T-cell (primary cell): ENCODE data around the gene IFIT1B. TPM values are rescaled to one million over a fixed set of nuclear protein-coding genes. Genes with fewer than 3 reads are reported as not detected.
A peak's percentile ranks its signal among the peaks of the same experiment; 100 is the strongest.
"Not testable (repeated sequence)": the region's sequence is repeated elsewhere in the genome, so short reads cannot be mapped to it uniquely, and the experiment has no call there.

Source experiments
- ATAC-seq, 4 experiments: fragments of 200-7000 bp in 3 of 4; fragments of 150-1000 bp in 1 of 4; cut with Tn5 transposase; replicated peaks in 1 of 4; 1 replicate in 3 of 4; 2 replicates in 1 of 4; pipeline ENCODE4 v1.10.0; 2021; ENCODE audit warnings: moderate library complexity in 3 of 4, mild to moderate bottlenecking in 2 of 4, moderate number of reproducible peaks in 1 of 4
- CTCF ChIA-PET, 2 donors: fragments of 300-600 bp; sonication (Branson Sonifier 250); formaldehyde crosslinking; loops; one replicate each; lab custom pipeline; 2022; ENCODE audit warnings: antibody characterized with exemption in 2 of 2; lab: Charles Lee
- POLR2A ChIA-PET, 2 donors: fragments of 300-600 bp; sonication (Branson Sonifier 250); formaldehyde crosslinking; loops; one replicate each; lab custom pipeline; 2022; ENCODE audit warnings: antibody characterized with exemption in 2 of 2; lab: Charles Lee
- DNase-seq, 35 experiments: peaks; one replicate each; pipeline versions ENCODE4 v3.0.0 to v3.0.0-alpha.2; 2013 to 2023
- H3K27ac ChIP-seq: one replicate; pipeline ENCODE4 v1.5.1; 2013; ENCODE audit warnings: low read length
- H3K27me3 ChIP-seq, 2 experiments: replicated peaks in 1 of 2; 1 replicate in 1 of 2; 2 replicates in 1 of 2; pipeline versions ENCODE4 v1.6.1 to v1.7.0; 2013; ENCODE audit warnings: low read length in 1 of 2, mixed read lengths in 1 of 2; ENCODE audit not compliant: control insufficient read depth in 2 of 2, insufficient read depth in 2 of 2; ENCODE audit errors: extremely low read depth in 1 of 2
- H3K36me3 ChIP-seq, 2 donors: 1 replicate in 1 of 2; 2 replicates in 1 of 2; pipeline versions ENCODE4 v1.6.1 to v1.7.0; 2013; ENCODE audit warnings: low read length in 1 of 2; ENCODE audit not compliant: control insufficient read depth in 2 of 2, insufficient read depth in 1 of 2; ENCODE audit errors: extremely low read depth in 1 of 2
- H3K4me1 ChIP-seq, 2 experiments: 1 replicate in 1 of 2; 2 replicates in 1 of 2; pipeline versions ENCODE4 v1.6.1 to v1.7.0; 2013; ENCODE audit warnings: low read length in 2 of 2, mixed read lengths in 1 of 2; ENCODE audit not compliant: insufficient read depth in 2 of 2, control insufficient read depth in 1 of 2; ENCODE audit errors: extremely low read depth in 1 of 2
- H3K4me3 ChIP-seq, 2 donors: 1 replicate in 1 of 2; 2 replicates in 1 of 2; pipeline versions ENCODE4 v1.5.1 to v1.7.0; 2013; ENCODE audit warnings: mild to moderate bottlenecking in 2 of 2, low read length in 1 of 2, moderate library complexity in 1 of 2; ENCODE audit not compliant: control insufficient read depth in 1 of 2; ENCODE audit errors: extremely low read depth in 1 of 2
- H3K9me3 ChIP-seq: 2 replicates; pipeline ENCODE4 v1.7.0; 2013
- H3K27ac Mint-ChIP-seq, 2 donors: one replicate each; pipeline ENCODE4 v1.8.0; 2020 to 2021; ENCODE audit warnings: mild to moderate bottlenecking in 2 of 2, mixed read lengths in 2 of 2
- H3K27me3 Mint-ChIP-seq, 2 donors: one replicate each; pipeline ENCODE4 v1.8.0; 2021 to 2022; ENCODE audit warnings: mixed read lengths in 2 of 2
- H3K36me3 Mint-ChIP-seq: one replicate; pipeline ENCODE4 v1.8.0; 2021; ENCODE audit warnings: mixed read lengths
- H3K4me1 Mint-ChIP-seq, 3 donors: one replicate each; pipeline ENCODE4 v1.8.0; 2020 to 2022; ENCODE audit warnings: mixed read lengths in 3 of 3, mild to moderate bottlenecking in 1 of 3
- H3K4me3 Mint-ChIP-seq, 3 donors: one replicate each; pipeline ENCODE4 v1.8.0; 2020 to 2022; ENCODE audit warnings: mild to moderate bottlenecking in 3 of 3, mixed read lengths in 3 of 3, moderate library complexity in 3 of 3
- H3K9me3 Mint-ChIP-seq, 3 donors: one replicate each; pipeline ENCODE4 v1.8.0; 2020 to 2022; ENCODE audit warnings: mixed read lengths in 3 of 3
- WGBS: methylation state at CpG from one replicate; pipeline ENCODE4 v1.1.5; 2013; ENCODE audit warnings: missing lambda C conversion rate; ENCODE audit not compliant: insufficient coverage; 5-methylcytosine and 5-hydroxymethylcytosine counted together
- total RNA-seq, 35 experiments: library from RNA in 6 of 35; stranded (reverse) in 6 of 35; fragments of 120-200 nt in 1 of 35; gene quantifications; one replicate each; pipeline versions ENCODE4 v1.2.1 to v1.2.4 and lab custom pipeline; 2013 to 2026

The IFIT1B gene
- total RNA-seq, 5 donors from 2014 or later (not counting 1 experiment from before 2014, with no cell fraction given), result not detected

- DNase-seq (no peak), ATAC-seq (no peak)
- no peaks in the 10 kb centered on the region for H3K36me3 ChIP-seq
- Mint-ChIP-seq H3K4me1 (peaks cover 5 to 24% (median 11%) of the 10 kb centered on the region in 3 donors), H3K27me3 (no peaks in the 10 kb centered on the region), H3K9me3 (no peaks in the 10 kb centered on the region), H3K27ac (no peak overlapping the region), H3K4me3 (no peak overlapping the region), H3K36me3 (peaks cover 6% of the 10 kb centered on the region)
- 88% methylated on average over 3 of the region's 4 CpGs for WGBS
- H3K4me3 ChIP-seq, result no peak overlapping the region
- H3K4me1 ChIP-seq, result no peaks in the 10 kb centered on the region
- ChIA-PET CTCF (interaction anchor here in 1 of 2 donors (0.9 kb wide), 1 partner anchor 182 kb away, joined by 3 read pairs; no protein-coding TSS in a partner anchor), POLR2A (no interaction called here)
- no peak overlapping the region for H3K27ac ChIP-seq
- no peaks in the 10 kb centered on the region for H3K27me3 ChIP-seq
- no peaks in the 10 kb centered on the region for H3K9me3 ChIP-seq
These were observed 31.2 kb upstream of the IFIT1B start for GRCh38 chr10:89346405-89347254.

DNA sequence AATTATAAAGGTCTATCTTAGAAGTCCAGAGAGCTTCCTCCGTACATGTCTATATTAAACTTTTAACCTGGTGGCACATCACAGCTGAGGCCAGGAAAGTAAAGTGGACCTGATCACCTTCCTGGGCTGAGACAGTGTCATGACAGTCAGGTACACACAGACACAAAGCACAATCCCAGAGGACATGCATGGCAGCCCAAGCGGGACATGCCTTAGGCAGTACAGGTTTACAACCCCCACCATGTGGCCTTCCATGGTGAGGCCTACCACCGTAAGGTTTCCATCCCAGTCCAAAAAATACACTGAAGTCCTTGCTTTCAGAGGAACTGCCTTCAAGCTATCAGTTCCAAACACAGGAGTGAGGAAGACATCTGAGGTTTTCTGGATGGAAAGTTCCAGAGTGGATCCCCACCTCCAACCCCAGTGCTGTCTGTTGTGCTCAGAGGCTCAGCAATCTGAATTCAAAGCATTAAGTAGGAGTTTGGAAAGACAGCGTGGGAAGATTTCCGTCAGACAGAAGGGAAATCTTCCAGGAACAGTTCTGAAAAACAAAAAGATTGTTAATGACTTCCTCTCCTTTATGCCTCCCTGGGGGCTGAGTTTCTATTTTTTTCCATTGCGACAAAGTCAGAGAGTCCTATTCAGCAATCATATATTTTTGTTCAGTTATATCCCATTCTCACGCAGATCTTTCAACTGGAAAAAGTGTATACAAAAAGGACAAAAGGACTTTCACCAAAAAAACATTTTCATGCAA lies 30.0 kb upstream of the IFIT1B start:
- no peaks in the 10 kb centered on the region for H3K36me3 ChIP-seq
- POLR2A ChIA-PET, result no interaction called here
- DNase-seq (no peak), ATAC-seq (no peak)
- CTCF ChIA-PET, result interaction anchor here in 1 of 2 donors (0.5 kb wide), 1 partner anchor 99 kb away, joined by 3 read pairs; no protein-coding TSS in a partner anchor
- no peaks in the 10 kb centered on the region for H3K9me3 ChIP-seq
- Mint-ChIP-seq H3K27me3 (peaks cover 0 to under 1% of the 10 kb centered on the region in 2 donors), H3K4me1 (peaks cover 5 to 29% (median 16%) of the 10 kb centered on the region in 3 donors), H3K27ac (no peak overlapping the region), H3K9me3 (no peaks in the 10 kb centered on the region), H3K4me3 (no peak overlapping the region), H3K36me3 (no peaks in the 10 kb centered on the region)
- no peaks in the 10 kb centered on the region for H3K4me1 ChIP-seq
- no peak overlapping the region for H3K4me3 ChIP-seq
- WGBS, result 86% methylated on average over 2 of the region's 7 CpGs
- no peak overlapping the region for H3K27ac ChIP-seq
- no peaks in the 10 kb centered on the region for H3K27me3 ChIP-seq

DNA sequence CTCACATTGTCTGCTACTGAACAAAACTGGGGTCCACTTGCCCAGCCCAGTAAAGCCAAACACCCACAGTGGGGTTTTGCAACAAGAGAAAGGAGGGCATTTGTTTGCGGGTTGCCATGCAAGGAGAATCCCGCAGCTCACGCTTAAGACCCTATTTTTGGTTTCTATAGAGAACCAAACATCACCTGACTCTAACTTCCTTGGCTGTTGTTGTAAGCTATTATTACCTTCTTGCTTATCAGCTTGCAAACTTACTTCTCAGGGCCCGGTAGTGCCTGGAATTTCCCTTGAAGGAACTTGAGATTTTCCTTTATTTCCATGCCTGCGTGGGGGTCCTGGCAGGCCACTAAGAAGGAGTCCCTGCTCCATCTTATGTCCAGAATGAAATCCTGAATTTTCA lies 29.4 kb upstream of the IFIT1B start:
- Mint-ChIP-seq H3K9me3 (no peaks in the 10 kb centered on the region), H3K4me3 (no peak overlapping the region), H3K27me3 (peaks cover 2 to 5% of the 10 kb centered on the region in 2 donors), H3K27ac (no peak overlapping the region), H3K4me1 (peaks cover 5 to 29% (median 16%) of the 10 kb centered on the region in 3 donors), H3K36me3 (peaks cover 3% of the 10 kb centered on the region)
- ChIA-PET CTCF (interaction anchor here in 1 of 2 donors (1.4 kb wide), 1 partner anchor 21 kb away, joined by 4 read pairs; no protein-coding TSS in a partner anchor), POLR2A (no interaction called here)
- WGBS, result 88% methylated on average over 3 of the region's 5 CpGs
- Histone ChIP-seq H3K4me1 (no peaks in the 10 kb centered on the region), H3K27ac (no peak overlapping the region), H3K27me3 (no peaks in the 10 kb centered on the region), H3K9me3 (no peaks in the 10 kb centered on the region), H3K36me3 (no peaks in the 10 kb centered on the region), H3K4me3 (no peak overlapping the region)
- no peak for DNase-seq
- no peak for ATAC-seq

GRCh38 chr10:89348975-89349374 lies 28.9 kb upstream of the IFIT1B start:
- CTCF ChIA-PET, result interaction anchor here in 1 of 2 donors (1.4 kb wide), 1 partner anchor 21 kb away, joined by 4 read pairs; no protein-coding TSS in a partner anchor
- Mint-ChIP-seq H3K27me3 (peaks cover 2 to 5% of the 10 kb centered on the region in 2 donors), H3K36me3 (peaks cover 5% of the 10 kb centered on the region), H3K9me3 (no peaks in the 10 kb centered on the region), H3K4me1 (peaks cover 5 to 29% (median 16%) of the 10 kb centered on the region in 3 donors), H3K27ac (no peak overlapping the region), H3K4me3 (no peak overlapping the region)
- Histone ChIP-seq H3K27ac (no peak overlapping the region), H3K27me3 (no peaks in the 10 kb centered on the region), H3K4me3 (no peak overlapping the region), H3K4me1 (no peaks in the 10 kb centered on the region), H3K36me3 (no peaks in the 10 kb centered on the region), H3K9me3 (no peaks in the 10 kb centered on the region)
- WGBS, result no CpG with 5 or more reads among the region's 2 CpGs
- no peak for DNase-seq
- ATAC-seq, result no peak
- POLR2A ChIA-PET, result no interaction called here

DNA sequence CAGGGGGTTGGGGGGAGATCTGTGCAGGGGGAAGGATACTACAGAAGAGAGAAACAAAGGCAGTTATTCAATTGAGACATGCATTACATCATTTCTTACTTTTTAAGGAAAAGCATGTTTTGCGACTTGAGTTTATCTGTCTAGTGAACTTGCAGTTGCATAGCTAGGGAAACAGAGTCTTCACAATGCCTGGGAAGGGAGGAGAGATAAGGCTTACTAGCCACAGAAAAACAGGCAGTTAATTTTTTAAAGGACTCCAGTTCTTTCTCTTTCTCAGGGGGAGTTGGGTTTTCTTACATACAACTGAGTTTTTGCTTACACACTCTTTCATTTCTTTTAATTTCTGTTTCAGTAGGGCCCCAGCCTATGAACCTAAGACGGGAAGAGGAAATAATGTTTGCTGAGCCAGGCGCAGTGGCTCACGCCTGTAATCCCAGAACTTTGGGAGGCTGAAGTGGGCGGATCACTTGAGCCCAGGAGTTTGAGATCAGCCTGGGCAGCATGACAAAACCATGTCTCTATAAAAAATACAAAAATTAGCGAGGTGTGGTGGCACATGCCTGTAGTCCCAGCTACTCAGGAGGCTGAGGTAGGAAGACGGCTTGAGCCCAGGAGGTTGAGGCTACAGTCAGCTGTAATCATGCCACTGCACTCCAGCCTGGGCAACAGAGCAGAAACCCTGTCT lies 27.1 kb upstream of the IFIT1B start:
- H3K27me3 Mint-ChIP-seq, H3K27ac ChIP-seq, H3K4me3 ChIP-seq, H3K9me3 ChIP-seq, ATAC-seq, H3K36me3 Mint-ChIP-seq, H3K9me3 Mint-ChIP-seq, POLR2A ChIA-PET, H3K27me3 ChIP-seq, H3K4me3 Mint-ChIP-seq, H3K4me1 ChIP-seq, DNase-seq, H3K36me3 ChIP-seq: not testable (repeated sequence)
- H3K27ac Mint-ChIP-seq, result peak overlapping the region in 1 of 2 donors; percentile 24
- CTCF ChIA-PET, result interaction anchor here in 1 of 2 donors (1.1 kb wide), 1 partner anchor 19 kb away, joined by 3 read pairs; no protein-coding TSS in a partner anchor
- 68% methylated on average over 2 of the region's 7 CpGs for WGBS
- H3K4me1 Mint-ChIP-seq, result peaks cover 5 to 29% (median 16%) of the 10 kb centered on the region in 3 donors

- Histone ChIP-seq H3K9me3 (no peaks in the 10 kb centered on the region), H3K4me1 (no peaks in the 10 kb centered on the region), H3K4me3 (no peak overlapping the region), H3K27ac (no peak overlapping the region), H3K27me3 (peaks cover 0 to 2% of the 10 kb centered on the region in 2 experiments), H3K36me3 (no peaks in the 10 kb centered on the region)
- Mint-ChIP-seq H3K27ac (no peak overlapping the region), H3K4me3 (no peak overlapping the region), H3K27me3 (peaks cover 2 to 5% of the 10 kb centered on the region in 2 donors), H3K9me3 (no peaks in the 10 kb centered on the region), H3K36me3 (peaks cover 8% of the 10 kb centered on the region), H3K4me1 (peaks cover 5 to 29% (median 16%) of the 10 kb centered on the region in 3 donors)
- ATAC-seq, result no peak
- ChIA-PET POLR2A (no interaction called here), CTCF (interaction anchor here in 1 of 2 donors (1.1 kb wide), 1 partner anchor 18 kb away, joined by 3 read pairs; no protein-coding TSS in a partner anchor)
- no peak for DNase-seq
- WGBS, result 71% methylated on average over 1 of the region's 1 CpG
These were observed 26.5 kb upstream of the IFIT1B start for GRCh38 chr10:89351412-89351779.
